ENCODE results near the gene CA4. TPM values are rescaled to one million over a fixed set of nuclear protein-coding genes. Genes with fewer than 3 reads are reported as not detected.

CA4 gene
- total RNA-seq, 1 experiment from 2014 or later, result not detected

GRCh38 chr17:60146206-60146605 lies 3.6 kb upstream of the CA4 start:
- Histone ChIP-seq H3K27ac (ENCODE audit: low read length) (no peak overlapping the region), H3K9me2 (replicated peaks; ENCODE audit: insufficient read depth, low read length) (no peaks in the 10 kb centered on the region), H3K4me3 (ENCODE audit: low read length) (no peak overlapping the region), H3K36me3 (ENCODE audit: insufficient read depth, low read length) (no peaks in the 10 kb centered on the region), H3K27me3 (ENCODE audit: low read length) (no peaks in the 10 kb centered on the region), H3K4me2 (ENCODE audit: low read depth, low read length, poor library complexity, severe bottlenecking) (no peak overlapping the region), H4K20me1 (ENCODE audit: insufficient read depth, low read depth, low read length) (no peaks in the 10 kb centered on the region), H3K79me2 (ENCODE audit: low read length) (no peaks in the 10 kb centered on the region), H3K9me3 (ENCODE audit: low read length) (no peaks in the 10 kb centered on the region), H3K4me1 (ENCODE audit: low read length) (peaks cover 16% of the 10 kb centered on the region), H2AFZ (ENCODE audit: low read length) (no peak overlapping the region), H3K9ac (ENCODE audit: low read length) (no peak overlapping the region)
- no peak for DNase-seq

- H3K4me1 ChIP-seq (ENCODE audit: low read length), result peaks cover 16% of the 10 kb centered on the region
- no peak overlapping the region for H3K9ac ChIP-seq (ENCODE audit: low read length)
- no peaks in the 10 kb centered on the region for H3K9me3 ChIP-seq (ENCODE audit: low read length)
- no peaks in the 10 kb centered on the region for H3K27me3 ChIP-seq (ENCODE audit: low read length)
- H3K4me2 ChIP-seq (ENCODE audit: low read depth, low read length, poor library complexity, severe bottlenecking), result no peak overlapping the region
- H3K27ac ChIP-seq (ENCODE audit: low read length), result no peak overlapping the region
- no peak for DNase-seq
- no peaks in the 10 kb centered on the region for H3K9me2 ChIP-seq (replicated peaks; ENCODE audit: insufficient read depth, low read length)
- H3K36me3 ChIP-seq (ENCODE audit: insufficient read depth, low read length), result no peaks in the 10 kb centered on the region
- no peak overlapping the region for H2AFZ ChIP-seq (ENCODE audit: low read length)
- H3K4me3 ChIP-seq (ENCODE audit: low read length), result no peak overlapping the region
- no peaks in the 10 kb centered on the region for H4K20me1 ChIP-seq (ENCODE audit: insufficient read depth, low read depth, low read length)
- no peaks in the 10 kb centered on the region for H3K79me2 ChIP-seq (ENCODE audit: low read length)
Measured at GRCh38 chr17:60147553-60148223, 2.1 kb upstream of the CA4 start.

GRCh38 chr17:60148373-60148772 lies 1.4 kb upstream of the CA4 start:
- no peaks in the 10 kb centered on the region for H3K27me3 ChIP-seq (ENCODE audit: low read length)
- no peaks in the 10 kb centered on the region for H3K36me3 ChIP-seq (ENCODE audit: insufficient read depth, low read length)
- H3K79me2 ChIP-seq (ENCODE audit: low read length), result no peaks in the 10 kb centered on the region
- H3K9me3 ChIP-seq (ENCODE audit: low read length), result no peaks in the 10 kb centered on the region
- no peaks in the 10 kb centered on the region for H4K20me1 ChIP-seq (ENCODE audit: insufficient read depth, low read depth, low read length)
- DNase-seq, result no peak
- no peaks in the 10 kb centered on the region for H3K9me2 ChIP-seq (replicated peaks; ENCODE audit: insufficient read depth, low read length)
- H3K9ac ChIP-seq (ENCODE audit: low read length), result no peak overlapping the region
- no peak overlapping the region for H2AFZ ChIP-seq (ENCODE audit: low read length)
- H3K4me3 ChIP-seq (ENCODE audit: low read length), result no peak overlapping the region
- no peak overlapping the region for H3K4me2 ChIP-seq (ENCODE audit: low read depth, low read length, poor library complexity, severe bottlenecking)
- no peak overlapping the region for H3K27ac ChIP-seq (ENCODE audit: low read length)
- H3K4me1 ChIP-seq (ENCODE audit: low read length), result peaks cover 11% of the 10 kb centered on the region

- peak overlapping the region; percentile 42; the same call in 1 of the 2 replicates for H2AFZ ChIP-seq (ENCODE audit: low read length)
- H4K20me1 ChIP-seq (ENCODE audit: insufficient read depth, low read depth, low read length), result no peaks in the 10 kb centered on the region
- peaks cover 11% of the 10 kb centered on the region for H3K4me1 ChIP-seq (ENCODE audit: low read length)
- peak overlapping the region; percentile 47 for H3K4me2 ChIP-seq (ENCODE audit: low read depth, low read length, poor library complexity, severe bottlenecking)
- no peaks in the 10 kb centered on the region for H3K9me3 ChIP-seq (ENCODE audit: low read length)
- H3K4me3 ChIP-seq (ENCODE audit: low read length), result no peak overlapping the region; the same call in 1 of the 2 replicates
- no peaks in the 10 kb centered on the region for H3K9me2 ChIP-seq (replicated peaks; ENCODE audit: insufficient read depth, low read length)
- H3K27me3 ChIP-seq (ENCODE audit: low read length), result no peaks in the 10 kb centered on the region
- no peak overlapping the region for H3K27ac ChIP-seq (ENCODE audit: low read length)
- H3K9ac ChIP-seq (ENCODE audit: low read length), result no peak overlapping the region
- DNase-seq, result peak; percentile 64
- no peaks in the 10 kb centered on the region for H3K79me2 ChIP-seq (ENCODE audit: low read length)
- H3K36me3 ChIP-seq (ENCODE audit: insufficient read depth, low read length), result no peaks in the 10 kb centered on the region
Measured at GRCh38 chr17:60151355-60151754, 1.6 kb downstream of the CA4 start.

GRCh38 chr17:60153606-60154390 lies 4.0 kb downstream of the CA4 start:
- Histone ChIP-seq H3K4me3 (ENCODE audit: low read length) (no peak overlapping the region), H3K9me3 (ENCODE audit: low read length) (no peaks in the 10 kb centered on the region), H3K9me2 (replicated peaks; ENCODE audit: insufficient read depth, low read length) (no peaks in the 10 kb centered on the region), H2AFZ (ENCODE audit: low read length) (no peak overlapping the region), H3K27me3 (ENCODE audit: low read length) (no peaks in the 10 kb centered on the region), H3K27ac (ENCODE audit: low read length) (no peak overlapping the region), H3K79me2 (ENCODE audit: low read length) (no peaks in the 10 kb centered on the region), H3K9ac (ENCODE audit: low read length) (no peak overlapping the region), H3K36me3 (ENCODE audit: insufficient read depth, low read length) (no peaks in the 10 kb centered on the region), H3K4me1 (ENCODE audit: low read length) (peaks cover 13% of the 10 kb centered on the region), H3K4me2 (ENCODE audit: low read depth, low read length, poor library complexity, severe bottlenecking) (no peak overlapping the region), H4K20me1 (ENCODE audit: insufficient read depth, low read depth, low read length) (no peaks in the 10 kb centered on the region)
- DNase-seq, result no peak

GRCh38 chr17:60154616-60155426 lies 5.0 kb downstream of the CA4 start:
- Histone ChIP-seq H3K4me1 (ENCODE audit: low read length) (peaks cover 13% of the 10 kb centered on the region), H4K20me1 (ENCODE audit: insufficient read depth, low read depth, low read length) (no peaks in the 10 kb centered on the region), H3K9me2 (replicated peaks; ENCODE audit: insufficient read depth, low read length) (no peaks in the 10 kb centered on the region), H3K79me2 (ENCODE audit: low read length) (no peaks in the 10 kb centered on the region), H3K9ac (ENCODE audit: low read length) (no peak overlapping the region), H3K27ac (ENCODE audit: low read length) (no peak overlapping the region), H2AFZ (ENCODE audit: low read length) (no peak overlapping the region), H3K27me3 (ENCODE audit: low read length) (no peaks in the 10 kb centered on the region), H3K9me3 (ENCODE audit: low read length) (no peaks in the 10 kb centered on the region), H3K36me3 (ENCODE audit: insufficient read depth, low read length) (no peaks in the 10 kb centered on the region), H3K4me2 (ENCODE audit: low read depth, low read length, poor library complexity, severe bottlenecking) (no peak overlapping the region), H3K4me3 (ENCODE audit: low read length) (no peak overlapping the region)
- DNase-seq, result no peak

GRCh38 chr17:60155427-60155814 lies 5.6 kb downstream of the CA4 start:
- H3K4me2 ChIP-seq (ENCODE audit: low read depth, low read length, poor library complexity, severe bottlenecking), result no peak overlapping the region
- H4K20me1 ChIP-seq (ENCODE audit: insufficient read depth, low read depth, low read length), result no peaks in the 10 kb centered on the region
- DNase-seq, result no peak
- no peak overlapping the region for H3K9ac ChIP-seq (ENCODE audit: low read length)
- no peaks in the 10 kb centered on the region for H3K79me2 ChIP-seq (ENCODE audit: low read length)
- no peak overlapping the region for H3K4me3 ChIP-seq (ENCODE audit: low read length)
- H3K4me1 ChIP-seq (ENCODE audit: low read length), result peaks cover 13% of the 10 kb centered on the region
- H3K27ac ChIP-seq (ENCODE audit: low read length), result no peak overlapping the region
- H3K36me3 ChIP-seq (ENCODE audit: insufficient read depth, low read length), result no peaks in the 10 kb centered on the region
- no peaks in the 10 kb centered on the region for H3K9me3 ChIP-seq (ENCODE audit: low read length)
- H3K9me2 ChIP-seq (replicated peaks; ENCODE audit: insufficient read depth, low read length), result no peaks in the 10 kb centered on the region
- H2AFZ ChIP-seq (ENCODE audit: low read length), result no peak overlapping the region
- H3K27me3 ChIP-seq (ENCODE audit: low read length), result no peaks in the 10 kb centered on the region

- Histone ChIP-seq H3K36me3 (ENCODE audit: insufficient read depth, low read length) (no peaks in the 10 kb centered on the region), H3K4me1 (ENCODE audit: low read length) (peaks cover 12% of the 10 kb centered on the region), H2AFZ (ENCODE audit: low read length) (no peak overlapping the region), H3K79me2 (ENCODE audit: low read length) (no peaks in the 10 kb centered on the region), H3K9me2 (replicated peaks; ENCODE audit: insufficient read depth, low read length) (no peaks in the 10 kb centered on the region), H3K27ac (ENCODE audit: low read length) (no peak overlapping the region), H3K4me3 (ENCODE audit: low read length) (no peak overlapping the region), H3K9me3 (ENCODE audit: low read length) (no peaks in the 10 kb centered on the region), H3K27me3 (ENCODE audit: low read length) (no peaks in the 10 kb centered on the region), H4K20me1 (ENCODE audit: insufficient read depth, low read depth, low read length) (no peaks in the 10 kb centered on the region), H3K4me2 (ENCODE audit: low read depth, low read length, poor library complexity, severe bottlenecking) (no peak overlapping the region), H3K9ac (ENCODE audit: low read length) (no peak overlapping the region)
- DNase-seq, result no peak
Measured at GRCh38 chr17:60155815-60156214, 6.0 kb downstream of the CA4 start.
